OCI-LY3 (cell line): Measurements from ENCODE around the gene CADM4.
"Not testable (repeated sequence)": the region's sequence is repeated elsewhere in the genome, so short reads cannot be mapped to it uniquely, and the experiment has no call there.

Experiments used
- H2AFZ ChIP-seq: fragments of 200-600, 300-600 bp; shearing (Covaris generic); 2 replicates; pipeline ENCODE4 v1.6.0; 2014; ENCODE audit warnings: antibody characterized with exemption, low read depth, low read length
- H3K27ac ChIP-seq: fragments of 200-600, 300-600 bp; sonication (generic); 2 replicates; pipeline ENCODE4 v1.5.1; 2014; ENCODE audit warnings: mild to moderate bottlenecking, low read length, moderate library complexity, mixed read lengths
- H3K27me3 ChIP-seq: fragments of 200-600, 300-600 bp; sonication (generic); 2 replicates; pipeline ENCODE4 v1.6.1; 2014; ENCODE audit warnings: low read depth, low read length, mixed read lengths
- H3K36me3 ChIP-seq: fragments of 200-600, 300-600 bp; sonication (generic); replicated peaks from 2 replicates; pipeline ENCODE3; 2014; ENCODE audit warnings: low read depth, low read length, mixed read lengths
- H3K4me1 ChIP-seq: fragments of 300-600, 200-600 bp; sonication (generic); 2 replicates; pipeline ENCODE4 v1.6.1; 2014; ENCODE audit warnings: low read length, mixed read lengths
- H3K4me2 ChIP-seq: fragments of 200-600, 300-600 bp; sonication (generic); 2 replicates; pipeline ENCODE4 v1.6.1; 2014; ENCODE audit warnings: low read length, mixed read lengths
- H3K4me3 ChIP-seq: fragments of 300-600, 200-600 bp; sonication (generic); 2 replicates; pipeline ENCODE4 v1.5.1; 2014; ENCODE audit warnings: antibody characterized with exemption, mild to moderate bottlenecking, low read length, moderate library complexity
- H3K79me2 ChIP-seq: fragments of 300-600, 200-600 bp; shearing (Covaris generic); 2 replicates; pipeline ENCODE4 v1.6.1; 2014; ENCODE audit warnings: mild to moderate bottlenecking, low read length, mixed read lengths
- H3K9ac ChIP-seq: fragments of 300-600, 200-600 bp; shearing (Covaris generic); 2 replicates; pipeline ENCODE4 v1.6.0; 2014; ENCODE audit warnings: mild to moderate bottlenecking, low read length, moderate library complexity
- H3K9me3 ChIP-seq: fragments of 200-600, 300-600 bp; shearing (Covaris generic); 2 replicates; pipeline ENCODE4 v1.6.1; 2014; ENCODE audit warnings: low read length, mixed read lengths; ENCODE audit not compliant: insufficient read depth
- H4K20me1 ChIP-seq: fragments of 200-600, 300-600 bp; sonication (generic); 2 replicates; pipeline ENCODE4 v1.6.1; 2016; ENCODE audit warnings: low read length, mixed read lengths; ENCODE audit not compliant: insufficient read depth
- CTCF ChIP-seq: fragments of 200-600, 300-600 bp; sonication (generic); IDR thresholded peaks from 2 replicates; pipeline ENCODE4 v1.5.1; 2014; ENCODE audit warnings: antibody characterized with exemption, low read length, low read depth
- EZH2phosphoT487 ChIP-seq: fragments of 200-600 bp; shearing (Covaris generic); IDR thresholded peaks from 2 replicates; pipeline ENCODE4 v1.6.1; 2018; ENCODE audit warnings: antibody characterized with exemption, mixed run types, low read depth

Gene CADM4

GRCh38 chr19:43589277-43589676, 50.4 kb downstream of the CADM4 start:
- Histone ChIP-seq H3K36me3 (peaks cover 39% of the 10 kb centered on the region), H3K9me3 (no peaks in the 10 kb centered on the region), H3K27me3 (no peaks in the 10 kb centered on the region), H3K4me3 (no peak overlapping the region), H2AFZ (no peak overlapping the region), H3K4me1 (peaks cover 4% of the 10 kb centered on the region; the same call in 1 of the 2 replicates), H3K4me2 (no peak overlapping the region), H3K79me2 (peaks cover 8% of the 10 kb centered on the region), H3K27ac (no peak overlapping the region), H3K9ac (no peak overlapping the region), H4K20me1 (no peaks in the 10 kb centered on the region)
- TF ChIP-seq CTCF (no peak), EZH2phosphoT487 (no peak)

- not testable (repeated sequence) for H3K9ac ChIP-seq, H3K4me1 ChIP-seq, H3K9me3 ChIP-seq, H3K4me2 ChIP-seq, H3K27me3 ChIP-seq, H4K20me1 ChIP-seq, H2AFZ ChIP-seq, H3K4me3 ChIP-seq, H3K27ac ChIP-seq, H3K79me2 ChIP-seq
- H3K36me3 ChIP-seq, result peaks cover 24% of the 10 kb centered on the region
These were observed 52.6 kb downstream of the CADM4 start for GRCh38 chr19:43587029-43587428.

GRCh38 chr19:43586346-43586745, 53.3 kb downstream of the CADM4 start:
- H3K27ac ChIP-seq, result no peak overlapping the region
- no peaks in the 10 kb centered on the region for H3K4me1 ChIP-seq
- H3K9me3 ChIP-seq, result no peaks in the 10 kb centered on the region
- no peak overlapping the region for H3K4me2 ChIP-seq
- H3K27me3 ChIP-seq, result no peaks in the 10 kb centered on the region
- H2AFZ ChIP-seq, result no peak overlapping the region
- H3K9ac ChIP-seq, result no peak overlapping the region
- no peaks in the 10 kb centered on the region for H4K20me1 ChIP-seq
- no peaks in the 10 kb centered on the region for H3K79me2 ChIP-seq
- TF ChIP-seq EZH2phosphoT487, result no peak
- no peak for TF ChIP-seq CTCF
- peaks cover 24% of the 10 kb centered on the region for H3K36me3 ChIP-seq
- no peak overlapping the region for H3K4me3 ChIP-seq

- no peak overlapping the region for H3K4me2 ChIP-seq
These were observed 55.2 kb downstream of the CADM4 start for GRCh38 chr19:43584484-43584883.

More at GRCh38 chr19:43584484-43584883, 55.2 kb downstream of the CADM4 start:
- H3K27me3 ChIP-seq, result no peaks in the 10 kb centered on the region
- peaks cover 18% of the 10 kb centered on the region for H3K36me3 ChIP-seq
- no peak overlapping the region for H3K9ac ChIP-seq
- no peaks in the 10 kb centered on the region for H3K79me2 ChIP-seq
- H3K4me3 ChIP-seq, result no peak overlapping the region
- H3K4me1 ChIP-seq, result no peaks in the 10 kb centered on the region
- H3K27ac ChIP-seq, result no peak overlapping the region
- no peak overlapping the region for H2AFZ ChIP-seq
- no peaks in the 10 kb centered on the region for H4K20me1 ChIP-seq
- TF ChIP-seq CTCF, result no peak
- TF ChIP-seq EZH2phosphoT487, result no peak
- no peaks in the 10 kb centered on the region for H3K9me3 ChIP-seq
